GM12891 (cell line): ENCODE results near the gene TAS1R3.
A peak's percentile ranks its signal among the peaks of the same experiment; 100 is the strongest.

Experiments
- DNase-seq: peaks from one replicate; pipeline ENCODE4 v3.0.0; 2011; ENCODE audit warnings: low spot score; ENCODE audit not compliant: insufficient read length
- FAIRE-seq: peaks from 2 replicates; lab custom pipeline; 2011; peaks lifted over from hg19 to GRCh38; lab: Jason Lieb, UNC
- PAX5 ChIP-seq: IDR thresholded peaks from 2 replicates; pipeline ENCODE4 v1.6.1; 2011; ENCODE audit warnings: low read length, moderate library complexity, mild to moderate bottlenecking; ENCODE audit not compliant: insufficient read depth, severe bottlenecking
- POLR2A ChIP-seq: IDR thresholded peaks from 2 replicates; pipeline ENCODE4 v1.6.1; 2011; ENCODE audit warnings: low read depth, low read length, control low read depth
- POLR2AphosphoS5 ChIP-seq: IDR thresholded peaks from 2 replicates; pipeline ENCODE4 v1.6.1; 2011; ENCODE audit warnings: low read depth, low read length, control low read depth
- POU2F2 ChIP-seq: IDR thresholded peaks from 2 replicates; pipeline ENCODE4 v1.6.1; 2011; ENCODE audit warnings: low read depth, mild to moderate bottlenecking, control low read depth, low read length, moderate library complexity
- SPI1 ChIP-seq: IDR thresholded peaks from 2 replicates; pipeline ENCODE4 v1.6.1; 2011; ENCODE audit warnings: low read depth, low read length, control low read depth
- TAF1 ChIP-seq: IDR thresholded peaks from 2 replicates; pipeline ENCODE4 v1.6.1; 2011; ENCODE audit warnings: low read depth, low read length, control low read depth

The TAS1R3 gene

GRCh38 chr1:1345860-1346500 is 14.9 kb downstream of the TAS1R3 start:
- FAIRE-seq: no peak
- DNase-seq: no peak
- no peak for TF ChIP-seq POU2F2
- TF ChIP-seq POLR2AphosphoS5: no peak
- TF ChIP-seq POLR2A: no peak
- no peak for TF ChIP-seq SPI1
- no peak for TF ChIP-seq TAF1
- TF ChIP-seq PAX5: no peak

- no peak for TF ChIP-seq POLR2AphosphoS5
- no peak for TF ChIP-seq SPI1
- TF ChIP-seq POLR2A: no peak
- TF ChIP-seq TAF1: no peak
- TF ChIP-seq POU2F2: no peak
- no peak for TF ChIP-seq PAX5
- no peak for DNase-seq
- FAIRE-seq: no peak
These were observed 15.4 kb downstream of the TAS1R3 start for GRCh38 chr1:1346501-1346890.

- TF ChIP-seq TAF1 (no peak), POLR2AphosphoS5 (no peak), POLR2A (no peak), SPI1 (no peak), PAX5 (no peak), POU2F2 (no peak)
These were observed 16.0 kb downstream of the TAS1R3 start for GRCh38 chr1:1347026-1347595.

GRCh38 chr1:1347663-1348419 is 16.8 kb downstream of the TAS1R3 start:
- no peak for TF ChIP-seq SPI1
- no peak for TF ChIP-seq POLR2AphosphoS5
- no peak for TF ChIP-seq POLR2A
- no peak for TF ChIP-seq TAF1
- TF ChIP-seq POU2F2: no peak
- no peak for TF ChIP-seq PAX5
- no peak for DNase-seq

More at GRCh38 chr1:1347026-1347595, 16.0 kb downstream of the TAS1R3 start:
- DNase-seq: no peak
- FAIRE-seq: no peak

GRCh38 chr1:1348420-1349255 is 17.6 kb downstream of the TAS1R3 start:
- DNase-seq: no peak
- TF ChIP-seq SPI1: no peak
- peak; percentile 67 for TF ChIP-seq PAX5

More at GRCh38 chr1:1347663-1348419, 16.8 kb downstream of the TAS1R3 start:
- no peak for FAIRE-seq

GRCh38 chr1:1349256-1350012 is 18.4 kb downstream of the TAS1R3 start, which contains the start of gene DVL1:
TSS of gene DVL1 (minus strand) at chr1:1349418. CDS start at chr1:1349065, 353 bp downstream.
- peak; percentile 33; the same call in 1 of the 2 replicates for TF ChIP-seq POLR2AphosphoS5
- no peak for TF ChIP-seq SPI1
- TF ChIP-seq TAF1: no peak
- DNase-seq (peak; percentile 97), FAIRE-seq (peak; percentile 82)

More at GRCh38 chr1:1348420-1349255, 17.6 kb downstream of the TAS1R3 start:
- peak; percentile 66 for FAIRE-seq

- FAIRE-seq (no peak), DNase-seq (no peak)
- TF ChIP-seq POLR2A: no peak
- TF ChIP-seq POLR2AphosphoS5: no peak
- TF ChIP-seq TAF1: no peak
- no peak for TF ChIP-seq PAX5
- no peak for TF ChIP-seq POU2F2
- no peak for TF ChIP-seq SPI1
These were observed 20.7 kb downstream of the TAS1R3 start for GRCh38 chr1:1351511-1352427.

- FAIRE-seq: no peak
- TF ChIP-seq POLR2A: no peak
- TF ChIP-seq POLR2AphosphoS5: no peak
- no peak for TF ChIP-seq POU2F2
- no peak for TF ChIP-seq SPI1
- no peak for TF ChIP-seq PAX5
- TF ChIP-seq TAF1: no peak
- DNase-seq: no peak
These were observed 21.8 kb downstream of the TAS1R3 start for GRCh38 chr1:1352786-1353388.
